ENCODE results near the gene ARHGAP42.

ARHGAP42 gene

GRCh38 chr11:100908746-100909145 is 221.7 kb downstream of the ARHGAP42 start:
- no peak for DNase-seq (ENCODE audit: low read depth in 1 of 2, low spot score in 1 of 2)

- DNase-seq (ENCODE audit: low read depth in 1 of 2, low spot score in 1 of 2): no peak
Observed at GRCh38 chr11:100910808-100911207, 223.7 kb downstream of the ARHGAP42 start.

- no peak for DNase-seq (ENCODE audit: low read depth in 1 of 2, low spot score in 1 of 2)
Observed at GRCh38 chr11:100914415-100915110, 227.5 kb downstream of the ARHGAP42 start.

GRCh38 chr11:100918551-100919500 is 231.7 kb downstream of the ARHGAP42 start:
- no peak for DNase-seq (ENCODE audit: low read depth in 1 of 2, low spot score in 1 of 2)

GRCh38 chr11:100920593-100920992 is 233.5 kb downstream of the ARHGAP42 start:
- no peak for DNase-seq (ENCODE audit: low read depth in 1 of 2, low spot score in 1 of 2)

- no peak for DNase-seq (ENCODE audit: low read depth in 1 of 2, low spot score in 1 of 2)
Observed at GRCh38 chr11:100922121-100922520, 235.0 kb downstream of the ARHGAP42 start.

- DNase-seq (ENCODE audit: low read depth in 1 of 2, low spot score in 1 of 2): no peak
Observed at GRCh38 chr11:100923555-100923954, 236.5 kb downstream of the ARHGAP42 start.

- DNase-seq (ENCODE audit: low read depth in 1 of 2, low spot score in 1 of 2): no peak
Observed at GRCh38 chr11:100925935-100926334, 238.8 kb downstream of the ARHGAP42 start.

- no peak for DNase-seq (ENCODE audit: low read depth in 1 of 2, low spot score in 1 of 2)
Observed at GRCh38 chr11:100927579-100927978, 240.5 kb downstream of the ARHGAP42 start.

GRCh38 chr11:100928426-100928825 is 241.3 kb downstream of the ARHGAP42 start:
- no peak for DNase-seq (ENCODE audit: low read depth in 1 of 2, low spot score in 1 of 2)

GRCh38 chr11:100929377-100929776 is 242.3 kb downstream of the ARHGAP42 start:
- DNase-seq (ENCODE audit: low read depth in 1 of 2, low spot score in 1 of 2): no peak

- DNase-seq (ENCODE audit: low read depth in 1 of 2, low spot score in 1 of 2): no peak
Observed at GRCh38 chr11:100930185-100930778, 243.2 kb downstream of the ARHGAP42 start.

- no peak for DNase-seq (ENCODE audit: low read depth in 1 of 2, low spot score in 1 of 2)
Observed at GRCh38 chr11:100932474-100933100, 245.5 kb downstream of the ARHGAP42 start.

GRCh38 chr11:100936781-100937180 is 249.7 kb downstream of the ARHGAP42 start:
- no peak for DNase-seq (ENCODE audit: low read depth in 1 of 2, low spot score in 1 of 2)

- DNase-seq (ENCODE audit: low read depth in 1 of 2, low spot score in 1 of 2): no peak
Observed at GRCh38 chr11:100939571-100939970, 252.5 kb downstream of the ARHGAP42 start.

GRCh38 chr11:100940111-100940510 is 253.0 kb downstream of the ARHGAP42 start:
- no peak for DNase-seq (ENCODE audit: low read depth in 1 of 2, low spot score in 1 of 2)

- no peak for DNase-seq (ENCODE audit: low read depth in 1 of 2, low spot score in 1 of 2)
Observed at GRCh38 chr11:100941033-100941432, 253.9 kb downstream of the ARHGAP42 start.

- no peak for DNase-seq (ENCODE audit: low read depth in 1 of 2, low spot score in 1 of 2)
Observed at GRCh38 chr11:100942016-100942415, 254.9 kb downstream of the ARHGAP42 start.

- no peak for DNase-seq (ENCODE audit: low read depth in 1 of 2, low spot score in 1 of 2)
Observed at GRCh38 chr11:100948936-100949335, 261.8 kb downstream of the ARHGAP42 start.

- DNase-seq (ENCODE audit: low read depth in 1 of 2, low spot score in 1 of 2): no peak
Observed at GRCh38 chr11:100949443-100949842, 262.4 kb downstream of the ARHGAP42 start.

GRCh38 chr11:100955318-100955717 is 268.2 kb downstream of the ARHGAP42 start:
- DNase-seq (ENCODE audit: low read depth in 1 of 2, low spot score in 1 of 2): no peak
